HG02943 (cell line): ENCODE results near the gene OVOL1.
"Not testable (repeated sequence)": the region's sequence is repeated elsewhere in the genome, so short reads cannot be mapped to it uniquely, and the experiment has no call there.

Source experiments
- ATAC-seq: cut with Tn5 transposase; IDR thresholded peaks from one replicate; pipeline ENCODE4 v1.9.1; 2021; ENCODE audit warnings: mild to moderate bottlenecking, low read depth, moderate library complexity; ENCODE audit not compliant: unreplicated experiment

The OVOL1 gene

GRCh38 chr11:65786786-65787636 lies at the start of gene OVOL1:
Gene OVOL1 (plus strand): TSS chr11:65787063. CDS start chr11:65787374, 311 bp downstream.
- ATAC-seq, result no peak

GRCh38 chr11:65739022-65739421 lies 47.8 kb upstream of the OVOL1 start:
- ATAC-seq, result no peak

GRCh38 chr11:65741185-65741584 lies 45.7 kb upstream of the OVOL1 start:
- no peak for ATAC-seq

- no peak for ATAC-seq
Observed at GRCh38 chr11:65742353-65742752, 44.5 kb upstream of the OVOL1 start.

- ATAC-seq, result no peak
Observed at GRCh38 chr11:65743681-65744025, 43.2 kb upstream of the OVOL1 start.

- ATAC-seq, result no peak
Observed at GRCh38 chr11:65744026-65744698, 42.7 kb upstream of the OVOL1 start.

- no peak for ATAC-seq
Observed at GRCh38 chr11:65744699-65745042, 42.2 kb upstream of the OVOL1 start.

- ATAC-seq, result no peak
Observed at GRCh38 chr11:65745049-65745448, 41.8 kb upstream of the OVOL1 start.

- not testable (repeated sequence) for ATAC-seq
Observed at GRCh38 chr11:65762169-65762568, 24.7 kb upstream of the OVOL1 start.

GRCh38 chr11:65762816-65763215 lies 24.0 kb upstream of the OVOL1 start:
- ATAC-seq, result not testable (repeated sequence)

- ATAC-seq, result no peak
Observed at GRCh38 chr11:65764434-65764833, 22.4 kb upstream of the OVOL1 start.

- no peak for ATAC-seq
Observed at GRCh38 chr11:65766535-65766934, 20.3 kb upstream of the OVOL1 start.

- ATAC-seq, result no peak
Observed at GRCh38 chr11:65767406-65767805, 19.5 kb upstream of the OVOL1 start.

GRCh38 chr11:65767806-65768205 lies 19.1 kb upstream of the OVOL1 start:
- not testable (repeated sequence) for ATAC-seq

- no peak for ATAC-seq
Observed at GRCh38 chr11:65770951-65771567, 15.8 kb upstream of the OVOL1 start.

- ATAC-seq, result no peak
Observed at GRCh38 chr11:65771589-65772112, 15.2 kb upstream of the OVOL1 start.

GRCh38 chr11:65773784-65774411 lies 13.0 kb upstream of the OVOL1 start:
- no peak for ATAC-seq

GRCh38 chr11:65774525-65775306 lies 12.1 kb upstream of the OVOL1 start:
- no peak for ATAC-seq

GRCh38 chr11:65776196-65776595 lies 10.7 kb upstream of the OVOL1 start:
- no peak for ATAC-seq

GRCh38 chr11:65776710-65777141 lies 10.1 kb upstream of the OVOL1 start:
- ATAC-seq, result no peak
